Measurements from ENCODE around the gene ZNF221. TPM values are rescaled to one million over a fixed set of nuclear protein-coding genes. Genes with fewer than 3 reads are reported as not detected.

ZNF221 gene
- total and polyA plus RNA-seq, 9 of the 15 experiments (the other 6 are each of a cell fraction or from before 2014, with no cell fraction given): 0.32 to 1.4 (median 0.45) TPM

DNA sequence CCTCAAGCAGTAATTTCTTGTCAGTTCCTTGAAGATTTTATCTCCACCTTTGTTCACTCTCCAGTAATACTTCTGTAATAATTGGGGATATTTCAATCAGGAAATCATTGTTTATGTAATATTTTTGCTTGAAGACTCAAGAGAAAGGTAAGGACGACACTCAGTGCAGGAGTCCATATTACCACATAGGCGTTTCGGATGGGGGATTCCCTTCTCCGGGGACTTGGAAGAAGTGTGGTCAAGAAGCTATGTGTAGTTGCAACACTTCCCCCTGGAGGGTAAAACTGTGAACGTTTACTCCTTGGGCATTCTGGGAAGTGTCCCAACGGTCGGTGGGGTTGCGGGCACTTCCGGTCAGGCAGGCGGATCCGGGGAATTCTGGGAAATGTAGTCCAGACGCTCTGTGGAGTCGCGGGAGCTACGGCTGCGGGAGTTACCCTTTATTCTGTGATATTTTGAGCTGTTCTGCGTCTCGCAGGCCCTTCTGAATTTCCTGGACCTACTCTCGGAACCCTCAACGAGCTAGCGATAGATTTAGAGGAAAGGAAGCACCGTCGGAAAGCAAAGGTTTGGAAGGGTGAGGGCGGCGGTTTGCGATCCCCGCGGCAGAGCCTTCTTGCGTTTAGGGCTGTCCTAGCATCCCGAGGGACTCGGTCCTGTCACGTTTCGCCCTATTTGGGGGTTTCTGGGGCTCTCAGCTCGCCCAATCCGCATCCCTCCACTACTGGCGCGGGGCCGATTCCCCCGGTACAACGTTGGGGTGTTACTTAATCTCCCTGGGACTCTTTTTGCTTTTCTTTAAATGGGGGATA lies at the start of gene ZNF221 (continued):
- TF ChIP-seq RAD21 (CRISPR knock-in tag; conservative IDR thresholded peaks at IDR 0.05 in 1 of 2, IDR thresholded peaks at IDR 0.05 in 1 of 2): peak in 1 of 2 experiments; percentile 39; a peak in 2 of 4 replicates
- no peak for TF ChIP-seq HNRNPH1 (optimal IDR thresholded peaks at IDR 0.05; ENCODE audit: low read depth, low read length)
- TF ChIP-seq NFIC (IDR thresholded peaks at IDR 0.05): no peak
- TF ChIP-seq ZNF445 (CRISPR knock-in tag; IDR thresholded peaks at IDR 0.05; ENCODE audit: low read depth): no peak
- no peak for TF ChIP-seq NCOA6 (IDR thresholded peaks at IDR 0.05)
- no peak for TF ChIP-seq PRPF4 (IDR thresholded peaks at IDR 0.05; ENCODE audit: insufficient read depth, low read depth, low read length, poor library complexity, severe bottlenecking)
- TF ChIP-seq NFE2 (IDR thresholded peaks at IDR 0.05; ENCODE audit: low read depth): no peak
- TF ChIP-seq ZC3H4 (CRISPR knock-in tag; IDR thresholded peaks at IDR 0.05; ENCODE audit: borderline replicate concordance): no peak
- TF ChIP-seq SETDB1 (IDR thresholded peaks at IDR 0.05; ENCODE audit: low read length): no peak
- TF ChIP-seq PHF21A (IDR thresholded peaks at IDR 0.05; ENCODE audit: borderline replicate concordance, low read depth): no peak
- no peak for TF ChIP-seq GABPB2 (CRISPR knock-in tag; conservative IDR thresholded peaks at IDR 0.05)
- TF ChIP-seq POU5F1 (IDR thresholded peaks at IDR 0.05; ENCODE audit: borderline replicate concordance, low read depth, low read length, partially characterized antibody): peak; percentile 65
- TF ChIP-seq LARP7 (IDR thresholded peaks at IDR 0.05): no peak
- 0 out of 2 replicates have a peak, but pooled peaks have one; percentile 51 for TF ChIP-seq ZNF644 (tag; IDR thresholded peaks at IDR 0.05; ENCODE audit: low read depth)
- peak; percentile 94 for TF ChIP-seq FOXM1 (IDR thresholded peaks at IDR 0.05; ENCODE audit: low read depth)
- no peak for TF ChIP-seq FOXM1 (CRISPR knock-in tag; IDR thresholded peaks at IDR 0.05; ENCODE audit: low read depth)
- TF ChIP-seq, protein P1, sequence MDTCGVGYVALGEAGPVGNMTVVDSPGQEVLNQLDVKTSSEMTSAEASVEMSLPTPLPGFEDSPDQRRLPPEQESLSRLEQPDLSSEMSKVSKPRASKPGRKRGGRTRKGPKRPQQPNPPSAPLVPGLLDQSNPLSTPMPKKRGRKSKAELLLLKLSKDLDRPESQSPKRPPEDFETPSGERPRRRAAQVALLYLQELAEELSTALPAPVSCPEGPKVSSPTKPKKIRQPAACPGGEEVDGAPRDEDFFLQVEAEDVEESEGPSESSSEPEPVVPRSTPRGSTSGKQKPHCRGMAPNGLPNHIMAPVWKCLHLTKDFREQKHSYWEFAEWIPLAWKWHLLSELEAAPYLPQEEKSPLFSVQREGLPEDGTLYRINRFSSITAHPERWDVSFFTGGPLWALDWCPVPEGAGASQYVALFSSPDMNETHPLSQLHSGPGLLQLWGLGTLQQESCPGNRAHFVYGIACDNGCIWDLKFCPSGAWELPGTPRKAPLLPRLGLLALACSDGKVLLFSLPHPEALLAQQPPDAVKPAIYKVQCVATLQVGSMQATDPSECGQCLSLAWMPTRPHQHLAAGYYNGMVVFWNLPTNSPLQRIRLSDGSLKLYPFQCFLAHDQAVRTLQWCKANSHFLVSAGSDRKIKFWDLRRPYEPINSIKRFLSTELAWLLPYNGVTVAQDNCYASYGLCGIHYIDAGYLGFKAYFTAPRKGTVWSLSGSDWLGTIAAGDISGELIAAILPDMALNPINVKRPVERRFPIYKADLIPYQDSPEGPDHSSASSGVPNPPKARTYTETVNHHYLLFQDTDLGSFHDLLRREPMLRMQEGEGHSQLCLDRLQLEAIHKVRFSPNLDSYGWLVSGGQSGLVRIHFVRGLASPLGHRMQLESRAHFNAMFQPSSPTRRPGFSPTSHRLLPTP (IDR thresholded peaks at IDR 0.05; ENCODE audit: borderline replicate concordance, extremely low read depth, insufficient read length): no peak
- no peak for TF ChIP-seq ZNF217 (CRISPR knock-in tag; IDR thresholded peaks at IDR 0.05)
- TF ChIP-seq RFX5 (IDR thresholded peaks at IDR 0.05; ENCODE audit: low read depth, low read length): no peak
- TF ChIP-seq ESRRA (IDR thresholded peaks at IDR 0.05; ENCODE audit: borderline replicate concordance, low read depth): peak; percentile 43; the same call in 1 of the 2 replicates
- TF ChIP-seq FOXK1 (CRISPR knock-in tag; IDR thresholded peaks at IDR 0.05; ENCODE audit: borderline replicate concordance): no peak
- no peak for TF ChIP-seq KAT2B (IDR thresholded peaks at IDR 0.05; ENCODE audit: low read depth, low read length)
- TF ChIP-seq DMBX1 (CRISPR knock-in tag; IDR thresholded peaks at IDR 0.05; ENCODE audit: borderline replicate concordance): no peak
- no peak for TF ChIP-seq DNMT1 (IDR thresholded peaks at IDR 0.05)
- TF ChIP-seq ILK (tag; IDR thresholded peaks at IDR 0.05; ENCODE audit: borderline replicate concordance, low read depth): no peak
- TF ChIP-seq MAZ (CRISPR knock-in tag; conservative IDR thresholded peaks at IDR 0.05 in 1 of 2, IDR thresholded peaks at IDR 0.05 in 1 of 2): peak in 1 of 2 experiments; percentile 37; a peak in 1 of 4 replicates
- no peak for TF ChIP-seq ZNF583 (CRISPR knock-in tag; IDR thresholded peaks at IDR 0.05)
- TF ChIP-seq LCOR (CRISPR knock-in tag; IDR thresholded peaks at IDR 0.05): no peak
